C4-2B (cell line): Measurements from ENCODE around the gene ARHGAP42.

Experiments
- H3K27ac ChIP-seq: fragments of 450-650 bp; 2 replicates; pipeline ENCODE4 v1.5.1; 2017
- ZFX ChIP-seq: fragments of 450-650 bp; IDR thresholded peaks from 2 replicates; pipeline ENCODE4 v1.6.1; 2017
- TF ChIP-seq, protein P1 (sequence below): fragments of 450-650 bp; conservative IDR thresholded peaks from 2 replicates; pipeline ENCODE4 v1.5.1; 2017; ENCODE audit warnings: mild to moderate bottlenecking

Gene ARHGAP42

DNA sequence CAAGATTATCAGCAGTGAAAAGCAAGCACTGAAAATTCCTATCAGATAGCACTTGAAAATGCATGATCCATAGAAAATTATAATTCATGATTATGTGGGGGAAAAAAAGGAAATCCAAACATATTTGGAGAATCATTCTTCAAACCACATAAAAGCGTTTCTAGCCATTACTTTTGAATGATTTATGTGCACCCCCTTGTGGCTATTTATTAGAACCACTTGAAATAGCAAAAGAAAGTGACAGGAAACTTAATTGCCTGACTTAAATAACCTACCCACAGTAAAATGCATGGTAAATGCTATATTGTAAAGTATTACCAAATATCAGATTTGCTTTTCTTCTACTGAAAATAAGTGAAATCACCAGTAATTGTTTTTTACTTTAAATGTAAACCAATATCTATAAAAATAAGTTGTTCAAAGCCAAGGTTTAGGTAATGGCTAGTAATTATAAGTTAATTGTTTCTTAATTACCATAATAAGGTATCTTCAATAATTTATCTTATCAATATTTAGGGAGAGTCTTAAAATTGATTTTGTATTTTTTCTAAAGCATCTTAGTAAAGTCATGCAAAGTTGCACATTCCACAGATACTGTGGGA lies 168.5 kb downstream of the ARHGAP42 start:
- TF ChIP-seq, protein P1, sequence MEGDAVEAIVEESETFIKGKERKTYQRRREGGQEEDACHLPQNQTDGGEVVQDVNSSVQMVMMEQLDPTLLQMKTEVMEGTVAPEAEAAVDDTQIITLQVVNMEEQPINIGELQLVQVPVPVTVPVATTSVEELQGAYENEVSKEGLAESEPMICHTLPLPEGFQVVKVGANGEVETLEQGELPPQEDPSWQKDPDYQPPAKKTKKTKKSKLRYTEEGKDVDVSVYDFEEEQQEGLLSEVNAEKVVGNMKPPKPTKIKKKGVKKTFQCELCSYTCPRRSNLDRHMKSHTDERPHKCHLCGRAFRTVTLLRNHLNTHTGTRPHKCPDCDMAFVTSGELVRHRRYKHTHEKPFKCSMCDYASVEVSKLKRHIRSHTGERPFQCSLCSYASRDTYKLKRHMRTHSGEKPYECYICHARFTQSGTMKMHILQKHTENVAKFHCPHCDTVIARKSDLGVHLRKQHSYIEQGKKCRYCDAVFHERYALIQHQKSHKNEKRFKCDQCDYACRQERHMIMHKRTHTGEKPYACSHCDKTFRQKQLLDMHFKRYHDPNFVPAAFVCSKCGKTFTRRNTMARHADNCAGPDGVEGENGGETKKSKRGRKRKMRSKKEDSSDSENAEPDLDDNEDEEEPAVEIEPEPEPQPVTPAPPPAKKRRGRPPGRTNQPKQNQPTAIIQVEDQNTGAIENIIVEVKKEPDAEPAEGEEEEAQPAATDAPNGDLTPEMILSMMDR: peak; percentile 80
- no peak for TF ChIP-seq ZFX
- H3K27ac ChIP-seq: no peak overlapping the region

DNA sequence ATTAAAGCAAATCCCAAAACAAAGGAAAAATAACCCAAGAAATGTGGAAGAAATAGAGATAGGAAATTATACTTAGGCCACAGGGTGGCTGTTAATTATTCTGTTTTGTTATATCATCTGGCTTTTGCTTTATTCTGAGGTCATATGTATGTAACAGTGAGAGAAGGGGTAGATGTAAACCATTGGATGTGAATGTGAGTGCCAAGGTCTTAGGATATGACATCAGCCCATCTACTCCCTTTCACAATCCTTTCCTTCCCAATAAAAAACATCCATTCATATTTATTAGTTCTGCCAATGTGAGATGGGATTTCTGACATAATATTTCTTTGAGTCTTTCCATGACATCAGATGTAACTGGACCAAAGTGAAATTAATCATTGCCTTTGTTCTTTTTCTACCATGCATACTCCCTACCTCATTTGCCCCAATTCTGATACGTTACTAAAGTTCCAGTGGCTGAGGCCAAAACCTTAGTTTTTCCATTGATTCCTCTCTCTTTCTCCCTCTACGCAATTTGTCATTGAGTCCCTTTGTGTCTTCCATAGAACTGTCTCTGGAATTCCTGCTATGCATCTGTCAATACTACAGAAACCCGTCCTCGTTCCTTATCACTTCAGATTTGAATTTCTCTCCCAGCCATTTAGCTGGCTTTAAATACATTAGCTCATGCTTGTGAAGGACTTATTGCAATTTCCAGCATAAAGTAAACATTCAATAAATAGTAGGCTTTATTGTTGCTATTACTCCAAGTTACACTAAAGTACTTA lies 170.3 kb downstream of the ARHGAP42 start:
- TF ChIP-seq, protein P1: no peak
- TF ChIP-seq ZFX: no peak
- H3K27ac ChIP-seq: no peak overlapping the region

GRCh38 chr11:100860318-100861155 lies 173.4 kb downstream of the ARHGAP42 start:
- TF ChIP-seq, protein P1: no peak
- no peak for TF ChIP-seq ZFX
- peak overlapping the region; percentile 56; the same call in 1 of the 2 replicates for H3K27ac ChIP-seq

DNA sequence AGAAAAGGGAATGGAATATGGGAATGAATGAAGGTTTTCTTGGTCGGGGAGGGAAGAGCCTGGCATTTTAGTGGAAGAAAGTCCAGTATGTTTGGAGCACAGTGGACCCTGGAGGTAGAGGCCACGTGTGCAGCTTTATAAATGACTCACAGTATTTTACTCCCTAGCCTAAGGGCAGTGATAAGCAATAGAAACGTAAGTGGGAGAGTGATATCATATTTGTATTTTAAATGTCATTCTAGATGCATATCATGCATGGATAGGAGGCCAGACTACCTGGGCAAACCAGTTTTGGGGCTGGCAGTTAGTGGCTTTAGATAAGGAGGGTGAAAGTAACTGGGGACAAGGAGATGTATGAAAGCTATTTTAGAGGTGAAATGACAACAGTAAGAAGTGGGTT lies 174.1 kb downstream of the ARHGAP42 start:
- no peak for TF ChIP-seq ZFX
- TF ChIP-seq, protein P1: no peak
- peak overlapping the region; percentile 56; the same call in 1 of the 2 replicates for H3K27ac ChIP-seq

- peak overlapping the region; percentile 29; the same call in 1 of the 2 replicates for H3K27ac ChIP-seq
- no peak for TF ChIP-seq ZFX
- TF ChIP-seq, protein P1: no peak
Observed at GRCh38 chr11:100863080-100863581, 176.0 kb downstream of the ARHGAP42 start.

GRCh38 chr11:100865443-100866065 lies 178.5 kb downstream of the ARHGAP42 start:
- no peak overlapping the region for H3K27ac ChIP-seq
- TF ChIP-seq ZFX: no peak
- TF ChIP-seq, protein P1: no peak
